Measurements from ENCODE around the gene DGKZ.

GRCh38 chr11:46334211-46334610 lies 13.1 kb upstream of the DGKZ start:
- TF ChIP-seq EZH2phosphoT487 (IDR thresholded peaks at IDR 0.05) (no peak), CTCF (IDR thresholded peaks at IDR 0.05) (no peak)

Measured in neural progenitor cell (in vitro differentiated cells).